ENCODE measurements around the gene SYCP1.
"Not testable (repeated sequence)": the region's sequence is repeated elsewhere in the genome, so short reads cannot be mapped to it uniquely, and the experiment has no call there.

The SYCP1 gene

GRCh38 chr1:114979278-114979891, 124.7 kb downstream of the SYCP1 start:
- peak; percentile 24 to 36 (median 28) for DNase-seq

GRCh38 chr1:114982251-114982650, 127.6 kb downstream of the SYCP1 start:
- no peak for DNase-seq

- no peak for DNase-seq
Observed at GRCh38 chr1:114986286-114986685, 131.6 kb downstream of the SYCP1 start.

- no peak for DNase-seq
Observed at GRCh38 chr1:114988095-114988494, 133.4 kb downstream of the SYCP1 start.

- DNase-seq = no peak
Observed at GRCh38 chr1:114997510-114998289, 143.0 kb downstream of the SYCP1 start.

GRCh38 chr1:115006191-115006590, 151.5 kb downstream of the SYCP1 start:
- DNase-seq = no peak

GRCh38 chr1:115012006-115012405, 157.3 kb downstream of the SYCP1 start:
- no peak for DNase-seq

- DNase-seq = no peak
Observed at GRCh38 chr1:115012434-115012833, 157.8 kb downstream of the SYCP1 start.

GRCh38 chr1:115013792-115014191, 159.1 kb downstream of the SYCP1 start:
- DNase-seq = no peak

- not testable (repeated sequence) for DNase-seq
Observed at GRCh38 chr1:115019549-115019948, 164.9 kb downstream of the SYCP1 start.

- DNase-seq = no peak
Observed at GRCh38 chr1:115021145-115021544, 166.5 kb downstream of the SYCP1 start.

GRCh38 chr1:115023593-115023992, 168.9 kb downstream of the SYCP1 start:
- DNase-seq = no peak

GRCh38 chr1:115029526-115029925, 174.9 kb downstream of the SYCP1 start, which contains the start of gene TSHB:
TSS of gene TSHB (plus strand) at chr1:115029826. CDS start at chr1:115033363, 3,537 bp downstream.
- no peak for DNase-seq

- DNase-seq = no peak
Observed at GRCh38 chr1:115031595-115031994, 176.9 kb downstream of the SYCP1 start.

GRCh38 chr1:115035652-115036051, 181.0 kb downstream of the SYCP1 start:
- DNase-seq = no peak

- no peak for DNase-seq
Observed at GRCh38 chr1:115036814-115037507, 182.3 kb downstream of the SYCP1 start.

- no peak for DNase-seq
Observed at GRCh38 chr1:115040501-115040900, 185.8 kb downstream of the SYCP1 start.

- DNase-seq = no peak
Observed at GRCh38 chr1:115041654-115042053, 187.0 kb downstream of the SYCP1 start.
